Fibroblast of lung (primary cell): Measurements from ENCODE around the gene ENG.

Experiments
- EZH2 ChIP-seq: IDR thresholded peaks from 2 replicates; pipeline ENCODE4 v1.5.1; 2012; ENCODE audit warnings: low read length, control low read depth, mild to moderate bottlenecking; ENCODE audit errors: missing control alignments
- TF ChIP-seq, protein P1 (sequence below), 2 donors: IDR thresholded peaks in 1 of 2; conservative IDR thresholded peaks in 1 of 2; 1 replicate in 1 of 2; 2 replicates in 1 of 2; pipeline ENCODE4 v1.5.1; 2011 to 2012; ENCODE audit warnings: low read length in 2 of 2, control low read depth in 1 of 2, inconsistent platforms in 1 of 2, low read depth in 1 of 2, mild to moderate bottlenecking in 1 of 2

DNA sequence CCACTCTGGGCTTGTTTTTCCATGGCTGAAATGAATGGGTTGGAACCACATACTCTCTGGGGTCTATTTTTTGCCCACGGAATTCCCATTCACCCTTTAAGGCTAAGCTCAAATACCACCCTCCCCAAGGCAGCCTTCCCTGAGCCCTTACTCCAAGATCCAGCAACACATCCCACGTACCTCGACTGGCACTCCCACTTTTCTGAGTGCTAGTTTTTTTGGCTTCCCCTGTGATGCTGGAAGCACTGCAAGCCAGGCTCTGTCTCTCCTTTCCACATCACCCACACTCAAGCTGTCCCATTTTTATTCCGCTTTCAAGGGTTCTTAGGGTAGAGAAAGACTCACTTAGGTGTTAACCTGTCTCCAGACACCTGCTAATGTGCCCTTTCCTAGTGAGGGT lies 38.9 kb upstream of the ENG start:
- TF ChIP-seq, protein P1, sequence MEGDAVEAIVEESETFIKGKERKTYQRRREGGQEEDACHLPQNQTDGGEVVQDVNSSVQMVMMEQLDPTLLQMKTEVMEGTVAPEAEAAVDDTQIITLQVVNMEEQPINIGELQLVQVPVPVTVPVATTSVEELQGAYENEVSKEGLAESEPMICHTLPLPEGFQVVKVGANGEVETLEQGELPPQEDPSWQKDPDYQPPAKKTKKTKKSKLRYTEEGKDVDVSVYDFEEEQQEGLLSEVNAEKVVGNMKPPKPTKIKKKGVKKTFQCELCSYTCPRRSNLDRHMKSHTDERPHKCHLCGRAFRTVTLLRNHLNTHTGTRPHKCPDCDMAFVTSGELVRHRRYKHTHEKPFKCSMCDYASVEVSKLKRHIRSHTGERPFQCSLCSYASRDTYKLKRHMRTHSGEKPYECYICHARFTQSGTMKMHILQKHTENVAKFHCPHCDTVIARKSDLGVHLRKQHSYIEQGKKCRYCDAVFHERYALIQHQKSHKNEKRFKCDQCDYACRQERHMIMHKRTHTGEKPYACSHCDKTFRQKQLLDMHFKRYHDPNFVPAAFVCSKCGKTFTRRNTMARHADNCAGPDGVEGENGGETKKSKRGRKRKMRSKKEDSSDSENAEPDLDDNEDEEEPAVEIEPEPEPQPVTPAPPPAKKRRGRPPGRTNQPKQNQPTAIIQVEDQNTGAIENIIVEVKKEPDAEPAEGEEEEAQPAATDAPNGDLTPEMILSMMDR (conservative IDR thresholded peaks at IDR 0.05 in 1 of 2, IDR thresholded peaks at IDR 0.05 in 1 of 2; ENCODE audit: low read depth in 1 of 2, low read length in 2 of 2): no peak
- no peak for TF ChIP-seq EZH2
